GM23338 (cell line): Measurements from ENCODE around the gene GADL1. TPM values are rescaled to one million over a fixed set of nuclear protein-coding genes. Genes with fewer than 3 reads are reported as not detected.

ENCODE experiments used
- ATAC-seq: fragments of 200-7000 bp; cut with Tn5 transposase; 3 replicates; pipeline ENCODE4 v1.9.1; 2020
- DNase-seq: peaks from one replicate; pipeline ENCODE4 v3.0.0-alpha.2; 2015; ENCODE audit warnings: low spot score
- H2AFZ ChIP-seq: fragments of 200-600 bp; sonication (generic); 2 replicates; pipeline ENCODE4 v1.8.0; 2016; ENCODE audit warnings: antibody characterized with exemption, mild to moderate bottlenecking, moderate library complexity
- H3F3A ChIP-seq: fragments of 200-600 bp; sonication (generic); replicated peaks from 2 replicates; pipeline ENCODE4 v1.8.0; 2017; ENCODE audit warnings: antibody characterized with exemption, mixed run types, low read depth
- H3K27ac ChIP-seq: fragments of 200-600 bp; sonication (generic); 2 replicates; pipeline ENCODE4 v1.6.1; 2016; ENCODE audit warnings: low read depth
- H3K27me3 ChIP-seq: fragments of 200-600 bp; sonication (generic); 2 replicates; pipeline ENCODE4 v1.8.0; 2016; ENCODE audit warnings: mild to moderate bottlenecking, mixed run types, moderate library complexity; ENCODE audit not compliant: insufficient read depth
- H3K36me3 ChIP-seq: fragments of 200-600 bp; sonication (generic); 2 replicates; pipeline ENCODE4 v1.8.0; 2016; ENCODE audit warnings: mild to moderate bottlenecking; ENCODE audit not compliant: insufficient read depth
- H3K4me1 ChIP-seq: fragments of 200-600 bp; sonication (generic); 2 replicates; pipeline ENCODE4 v1.8.0; 2016; ENCODE audit warnings: mild to moderate bottlenecking, moderate library complexity; ENCODE audit not compliant: insufficient read depth
- H3K4me2 ChIP-seq: fragments of 200-600 bp; sonication (generic); 2 replicates; pipeline ENCODE4 v1.7.1; 2017; ENCODE audit warnings: mixed run types
- H3K4me3 ChIP-seq: fragments of 200-600 bp; sonication (generic); 2 replicates; pipeline ENCODE4 v1.6.1; 2016; ENCODE audit warnings: mixed run types
- H3K79me2 ChIP-seq: fragments of 200-600 bp; sonication (generic); replicated peaks from 2 replicates; pipeline ENCODE4 v1.8.0; 2017; ENCODE audit warnings: mild to moderate bottlenecking; ENCODE audit not compliant: insufficient read depth
- H3K9me2 ChIP-seq: fragments of 200-600 bp; sonication (generic); 2 replicates; pipeline ENCODE4 v1.8.0; 2017; ENCODE audit not compliant: insufficient read depth
- H4K20me1 ChIP-seq: fragments of 200-600 bp; sonication (generic); replicated peaks from 2 replicates; pipeline ENCODE4 v1.8.0; 2017; ENCODE audit warnings: mild to moderate bottlenecking; ENCODE audit not compliant: insufficient read depth
- H3K27ac Mint-ChIP-seq: 2 replicates; pipeline ENCODE4 v1.8.0; 2020; ENCODE audit warnings: inconsistent platforms, mild to moderate bottlenecking, moderate library complexity, mixed read lengths
- H3K27me3 Mint-ChIP-seq: 3 replicates; pipeline ENCODE4 v1.8.0; 2022; ENCODE audit warnings: low read depth, mild to moderate bottlenecking, moderate library complexity, mixed read lengths, inconsistent platforms; ENCODE audit not compliant: insufficient read depth, poor library complexity
- H3K36me3 Mint-ChIP-seq: 3 replicates; pipeline ENCODE4 v1.8.0; 2021; ENCODE audit warnings: low read depth, mild to moderate bottlenecking, inconsistent platforms, moderate library complexity, mixed read lengths
- H3K4me1 Mint-ChIP-seq: 3 replicates; pipeline ENCODE4 v1.8.0; 2020; ENCODE audit warnings: mild to moderate bottlenecking, inconsistent platforms, mixed read lengths
- H3K4me3 Mint-ChIP-seq: 3 replicates; pipeline ENCODE4 v1.8.0; 2021; ENCODE audit warnings: moderate library complexity, mild to moderate bottlenecking, inconsistent platforms, mixed read lengths
- H3K9me3 Mint-ChIP-seq: 3 replicates; pipeline ENCODE4 v1.8.0; 2020; ENCODE audit warnings: moderate library complexity, mild to moderate bottlenecking, inconsistent platforms, mixed read lengths
- CREB1 ChIP-seq: fragments of 250-450 bp; sonication (Bioruptor Pico); IDR thresholded peaks from 2 replicates; pipeline ENCODE4 v1.5.0; 2020; ENCODE audit warnings: low read depth, mild to moderate bottlenecking, moderate library complexity
- EZH2 ChIP-seq: fragments of 200-600 bp; sonication (generic); IDR thresholded peaks from one replicate; pipeline ENCODE4 v1.8.0; 2017; ENCODE audit warnings: antibody characterized with exemption, mild to moderate bottlenecking, low read depth; ENCODE audit not compliant: unreplicated experiment
- NANOG ChIP-seq: IDR thresholded peaks from 2 replicates; pipeline ENCODE4 v1.6.1; 2016; ENCODE audit warnings: antibody characterized with exemption, borderline replicate concordance
- POLR2AphosphoS5 ChIP-seq: IDR thresholded peaks from 2 replicates; pipeline ENCODE4 v1.6.1; 2016; ENCODE audit warnings: antibody characterized with exemption, low read depth
- STAT1 ChIP-seq: IDR thresholded peaks from one replicate; pipeline ENCODE4 v1.6.1; 2016; ENCODE audit warnings: antibody characterized with exemption; ENCODE audit not compliant: unreplicated experiment
- ZNF114 ChIP-seq: fragments of 250-450 bp; sonication (Bioruptor Pico); IDR thresholded peaks from 2 replicates; pipeline ENCODE4 v1.5.0; 2020; ENCODE audit warnings: mild to moderate bottlenecking, moderate library complexity
- ZNF331 ChIP-seq: fragments of 250-450 bp; sonication (Bioruptor Pico); IDR thresholded peaks from 2 replicates; pipeline ENCODE4 v1.5.0; 2020; ENCODE audit warnings: low read depth, mild to moderate bottlenecking, moderate library complexity
- polyA plus RNA-seq: library from polyadenylated mRNA; unstranded; fragments of >200 nt; fragmentation: Nextera tagmentation; extraction: Ambion mirVana; gene quantifications from 2 replicates; pipeline ENCODE4 v1.2.1, GENCODE V29; 2016
- total RNA-seq: library from RNA; depleted of rRNA; stranded (reverse); fragments of >200 nt; shearing (Covaris generic); gene quantifications from 2 replicates; pipeline ENCODE4 v1.2.3, GENCODE V29; 2014
- TF ChIP-seq, protein P1 (sequence below): fragments of 250-450 bp; sonication (Bioruptor Pico); IDR thresholded peaks from 2 replicates; pipeline ENCODE4 v1.5.0; 2020; ENCODE audit warnings: mild to moderate bottlenecking, moderate library complexity
- TF ChIP-seq, protein P2 (sequence below): IDR thresholded peaks from 2 replicates; pipeline ENCODE4 v1.6.1; 2016; ENCODE audit warnings: antibody characterized with exemption

The GADL1 gene
- total and polyA plus RNA-seq, 2 experiments from 2014 or later = 0.35 to 0.50 TPM

DNA sequence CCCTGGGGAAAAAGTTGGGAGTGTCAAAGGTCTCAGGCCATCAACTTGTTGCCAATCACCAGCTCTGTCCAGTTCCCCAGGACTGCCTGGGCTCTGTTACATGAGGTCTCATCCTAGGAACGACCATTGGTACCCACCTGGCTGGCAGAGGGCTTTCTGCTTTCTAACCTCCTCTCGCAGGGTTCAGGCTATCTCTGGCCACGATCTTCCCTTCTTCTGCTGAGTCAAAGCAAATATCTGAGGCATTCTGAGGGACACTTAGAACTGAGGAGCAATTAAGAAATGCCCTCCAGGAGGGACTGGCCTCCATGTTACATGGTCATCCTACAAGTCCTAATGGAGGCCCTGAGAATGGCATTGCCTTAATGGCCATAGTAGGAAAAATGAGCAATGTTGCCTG is 210.7 kb downstream of the GADL1 start:
- no peak overlapping the region for H3K4me3 ChIP-seq
- H2AFZ ChIP-seq = no peak overlapping the region
- Mint-ChIP-seq H3K36me3 (peaks cover 22% of the 10 kb centered on the region), H3K9me3 (no peaks in the 10 kb centered on the region), H3K27me3 (peaks cover 3% of the 10 kb centered on the region), H3K4me3 (no peak overlapping the region), H3K27ac (no peak overlapping the region), H3K4me1 (peaks cover 35% of the 10 kb centered on the region)
- ATAC-seq (no peak), DNase-seq (no peak)
- H3K4me2 ChIP-seq = no peak overlapping the region
- no peaks in the 10 kb centered on the region for H4K20me1 ChIP-seq
- H3F3A ChIP-seq = no peaks in the 10 kb centered on the region
- H3K9me2 ChIP-seq = 0 out of 2 replicates have a peak, but pooled peaks cover 5% of the 10 kb centered on the region
- H3K27ac ChIP-seq = no peak overlapping the region
- no peak for TF ChIP-seq ZNF331 (CRISPR knock-in tag)
- TF ChIP-seq CREB1 (CRISPR knock-in tag) = no peak
- TF ChIP-seq EZH2 = no peak
- H3K4me1 ChIP-seq = peaks cover 12% of the 10 kb centered on the region
- 0 out of 2 replicates have a peak, but pooled peaks cover 14% of the 10 kb centered on the region for H3K79me2 ChIP-seq
- H3K36me3 ChIP-seq = no peaks in the 10 kb centered on the region; the same call in 1 of the 2 replicates
- no peaks in the 10 kb centered on the region for H3K27me3 ChIP-seq

DNA sequence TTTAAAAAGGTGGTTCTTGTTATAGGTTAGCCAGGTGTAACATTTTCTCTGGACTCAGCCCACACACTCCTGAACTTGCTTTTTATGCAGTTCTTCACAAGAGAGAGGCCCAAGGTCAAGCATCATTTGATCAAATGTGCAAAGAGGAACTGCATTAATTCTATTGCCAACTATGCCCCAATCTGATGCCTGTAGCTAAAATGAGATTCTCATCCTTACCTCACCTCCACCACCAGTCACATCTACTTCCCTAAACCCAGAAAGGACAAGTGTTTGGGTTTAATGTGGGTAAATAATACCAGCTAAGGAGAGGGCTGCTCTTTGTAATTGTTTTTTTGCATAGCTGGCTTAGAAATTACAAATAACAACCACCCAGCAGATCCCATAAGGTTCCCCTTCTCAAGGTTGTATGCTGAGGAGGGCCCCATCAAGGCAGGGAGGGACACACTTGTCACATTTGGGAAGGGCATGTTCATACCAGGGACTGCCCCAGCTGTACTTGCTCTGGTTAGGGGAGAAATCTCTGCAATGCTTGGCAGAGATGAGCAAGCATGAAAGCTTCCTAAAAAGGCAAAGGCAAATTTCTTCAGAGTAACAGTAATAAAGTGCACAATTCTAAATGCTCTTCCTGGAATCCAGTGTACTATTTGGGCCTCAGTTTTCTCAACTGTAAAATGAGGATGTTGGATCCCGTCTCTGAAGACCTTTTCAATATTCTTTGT is 211.9 kb downstream of the GADL1 start:
- H3K4me2 ChIP-seq = no peak overlapping the region

More for the DNA sequence above, 211.9 kb downstream of the GADL1 start:
- 0 out of 2 replicates have a peak, but pooled peaks cover 5% of the 10 kb centered on the region for H3K9me2 ChIP-seq
- peaks cover 17% of the 10 kb centered on the region; the same call in 2 of the 3 replicates for H3K36me3 Mint-ChIP-seq
- H3K27ac Mint-ChIP-seq = no peak overlapping the region
- peaks cover 12% of the 10 kb centered on the region for H3K4me1 ChIP-seq
- ATAC-seq = no peak
- no peak overlapping the region for H3K4me3 ChIP-seq
- H4K20me1 ChIP-seq = no peaks in the 10 kb centered on the region
- H3K79me2 ChIP-seq = 0 out of 2 replicates have a peak, but pooled peaks cover 14% of the 10 kb centered on the region
- no peaks in the 10 kb centered on the region for H3K9me3 Mint-ChIP-seq
- no peaks in the 10 kb centered on the region for H3F3A ChIP-seq
- peaks cover 3% of the 10 kb centered on the region for H3K36me3 ChIP-seq
- H3K27me3 ChIP-seq = no peaks in the 10 kb centered on the region
- H3K4me1 Mint-ChIP-seq = peaks cover 28% of the 10 kb centered on the region
- no peak overlapping the region for H3K27ac ChIP-seq
- H3K4me3 Mint-ChIP-seq = no peak overlapping the region
- H2AFZ ChIP-seq = no peak overlapping the region
- TF ChIP-seq ZNF114 (CRISPR knock-in tag) = no peak
- TF ChIP-seq, protein P1, sequence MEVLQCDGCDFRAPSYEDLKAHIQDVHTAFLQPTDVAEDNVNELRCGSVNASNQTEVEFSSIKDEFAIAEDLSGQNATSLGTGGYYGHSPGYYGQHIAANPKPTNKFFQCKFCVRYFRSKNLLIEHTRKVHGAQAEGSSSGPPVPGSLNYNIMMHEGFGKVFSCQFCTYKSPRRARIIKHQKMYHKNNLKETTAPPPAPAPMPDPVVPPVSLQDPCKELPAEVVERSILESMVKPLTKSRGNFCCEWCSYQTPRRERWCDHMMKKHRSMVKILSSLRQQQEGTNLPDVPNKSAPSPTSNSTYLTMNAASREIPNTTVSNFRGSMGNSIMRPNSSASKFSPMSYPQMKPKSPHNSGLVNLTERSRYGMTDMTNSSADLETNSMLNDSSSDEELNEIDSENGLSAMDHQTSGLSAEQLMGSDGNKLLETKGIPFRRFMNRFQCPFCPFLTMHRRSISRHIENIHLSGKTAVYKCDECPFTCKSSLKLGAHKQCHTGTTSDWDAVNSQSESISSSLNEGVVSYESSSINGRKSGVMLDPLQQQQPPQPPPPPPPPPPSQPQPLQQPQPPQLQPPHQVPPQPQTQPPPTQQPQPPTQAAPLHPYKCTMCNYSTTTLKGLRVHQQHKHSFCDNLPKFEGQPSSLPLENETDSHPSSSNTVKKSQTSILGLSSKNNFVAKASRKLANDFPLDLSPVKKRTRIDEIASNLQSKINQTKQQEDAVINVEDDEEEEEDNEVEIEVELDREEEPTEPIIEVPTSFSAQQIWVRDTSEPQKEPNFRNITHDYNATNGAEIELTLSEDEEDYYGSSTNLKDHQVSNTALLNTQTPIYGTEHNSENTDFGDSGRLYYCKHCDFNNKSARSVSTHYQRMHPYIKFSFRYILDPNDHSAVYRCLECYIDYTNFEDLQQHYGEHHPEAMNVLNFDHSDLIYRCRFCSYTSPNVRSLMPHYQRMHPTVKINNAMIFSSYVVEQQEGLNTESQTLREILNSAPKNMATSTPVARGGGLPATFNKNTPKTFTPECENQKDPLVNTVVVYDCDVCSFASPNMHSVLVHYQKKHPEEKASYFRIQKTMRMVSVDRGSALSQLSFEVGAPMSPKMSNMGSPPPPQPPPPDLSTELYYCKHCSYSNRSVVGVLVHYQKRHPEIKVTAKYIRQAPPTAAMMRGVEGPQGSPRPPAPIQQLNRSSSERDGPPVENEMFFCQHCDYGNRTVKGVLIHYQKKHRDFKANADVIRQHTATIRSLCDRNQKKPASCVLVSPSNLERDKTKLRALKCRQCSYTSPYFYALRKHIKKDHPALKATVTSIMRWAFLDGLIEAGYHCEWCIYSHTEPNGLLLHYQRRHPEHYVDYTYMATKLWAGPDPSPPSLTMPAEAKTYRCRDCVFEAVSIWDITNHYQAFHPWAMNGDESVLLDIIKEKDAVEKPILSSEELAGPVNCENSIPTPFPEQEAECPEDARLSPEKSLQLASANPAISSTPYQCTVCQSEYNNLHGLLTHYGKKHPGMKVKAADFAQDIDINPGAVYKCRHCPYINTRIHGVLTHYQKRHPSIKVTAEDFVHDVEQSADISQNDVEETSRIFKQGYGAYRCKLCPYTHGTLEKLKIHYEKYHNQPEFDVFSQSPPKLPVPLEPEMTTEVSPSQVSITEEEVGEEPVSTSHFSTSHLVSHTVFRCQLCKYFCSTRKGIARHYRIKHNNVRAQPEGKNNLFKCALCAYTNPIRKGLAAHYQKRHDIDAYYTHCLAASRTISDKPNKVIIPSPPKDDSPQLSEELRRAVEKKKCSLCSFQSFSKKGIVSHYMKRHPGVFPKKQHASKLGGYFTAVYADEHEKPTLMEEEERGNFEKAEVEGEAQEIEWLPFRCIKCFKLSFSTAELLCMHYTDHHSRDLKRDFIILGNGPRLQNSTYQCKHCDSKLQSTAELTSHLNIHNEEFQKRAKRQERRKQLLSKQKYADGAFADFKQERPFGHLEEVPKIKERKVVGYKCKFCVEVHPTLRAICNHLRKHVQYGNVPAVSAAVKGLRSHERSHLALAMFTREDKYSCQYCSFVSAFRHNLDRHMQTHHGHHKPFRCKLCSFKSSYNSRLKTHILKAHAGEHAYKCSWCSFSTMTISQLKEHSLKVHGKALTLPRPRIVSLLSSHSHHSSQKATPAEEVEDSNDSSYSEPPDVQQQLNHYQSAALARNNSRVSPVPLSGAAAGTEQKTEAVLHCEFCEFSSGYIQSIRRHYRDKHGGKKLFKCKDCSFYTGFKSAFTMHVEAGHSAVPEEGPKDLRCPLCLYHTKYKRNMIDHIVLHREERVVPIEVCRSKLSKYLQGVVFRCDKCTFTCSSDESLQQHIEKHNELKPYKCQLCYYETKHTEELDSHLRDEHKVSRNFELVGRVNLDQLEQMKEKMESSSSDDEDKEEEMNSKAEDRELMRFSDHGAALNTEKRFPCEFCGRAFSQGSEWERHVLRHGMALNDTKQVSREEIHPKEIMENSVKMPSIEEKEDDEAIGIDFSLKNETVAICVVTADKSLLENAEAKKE = no peak
- no peak for TF ChIP-seq NANOG
- TF ChIP-seq, protein P2, sequence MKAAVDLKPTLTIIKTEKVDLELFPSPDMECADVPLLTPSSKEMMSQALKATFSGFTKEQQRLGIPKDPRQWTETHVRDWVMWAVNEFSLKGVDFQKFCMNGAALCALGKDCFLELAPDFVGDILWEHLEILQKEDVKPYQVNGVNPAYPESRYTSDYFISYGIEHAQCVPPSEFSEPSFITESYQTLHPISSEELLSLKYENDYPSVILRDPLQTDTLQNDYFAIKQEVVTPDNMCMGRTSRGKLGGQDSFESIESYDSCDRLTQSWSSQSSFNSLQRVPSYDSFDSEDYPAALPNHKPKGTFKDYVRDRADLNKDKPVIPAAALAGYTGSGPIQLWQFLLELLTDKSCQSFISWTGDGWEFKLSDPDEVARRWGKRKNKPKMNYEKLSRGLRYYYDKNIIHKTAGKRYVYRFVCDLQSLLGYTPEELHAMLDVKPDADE = no peak
- TF ChIP-seq STAT1 = no peak
- no peak for TF ChIP-seq POLR2AphosphoS5
- no peak for TF ChIP-seq CREB1 (CRISPR knock-in tag)
- no peak for DNase-seq
- H3K27me3 Mint-ChIP-seq = peaks cover 2% of the 10 kb centered on the region
